GM23248 (cell line): ENCODE measurements around the gene TLCD3A.

Experiments used
- EZH2 ChIP-seq: fragments of 200-600 bp; sonication (generic); IDR thresholded peaks from 2 replicates; pipeline ENCODE4 v1.6.1; 2018; ENCODE audit warnings: antibody characterized with exemption, mild to moderate bottlenecking; ENCODE audit not compliant: insufficient read depth, poor library complexity, severe bottlenecking
- EZH2phosphoT487 ChIP-seq: fragments of 200-600 bp; sonication (generic); IDR thresholded peaks from 2 replicates; pipeline ENCODE4 v1.6.1; 2018; ENCODE audit warnings: antibody characterized with exemption, moderate library complexity, mild to moderate bottlenecking, low read depth; ENCODE audit not compliant: insufficient read depth

DNA sequence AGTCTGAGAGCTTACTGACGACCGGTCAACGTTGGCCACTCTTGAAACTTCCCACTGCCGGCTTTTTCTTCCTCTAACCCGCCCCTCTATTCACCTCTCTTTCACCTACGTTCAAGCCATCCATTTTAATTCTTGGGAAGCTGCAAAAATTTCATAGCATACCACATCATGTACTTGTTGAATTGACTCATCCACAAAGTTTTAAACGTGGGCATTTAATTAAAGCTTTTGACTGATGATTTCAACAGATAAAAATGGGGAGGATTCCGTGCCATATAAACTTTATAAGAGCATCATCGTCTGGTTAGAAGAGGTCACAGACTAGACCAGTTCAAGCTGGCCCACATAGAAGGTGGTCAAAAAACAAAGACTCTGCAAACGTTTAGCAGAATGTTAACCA lies 40.3 kb upstream of the TLCD3A start:
- TF ChIP-seq EZH2 (no peak), EZH2phosphoT487 (no peak)
